Measurements from ENCODE around the gene SLMAP.

DNA sequence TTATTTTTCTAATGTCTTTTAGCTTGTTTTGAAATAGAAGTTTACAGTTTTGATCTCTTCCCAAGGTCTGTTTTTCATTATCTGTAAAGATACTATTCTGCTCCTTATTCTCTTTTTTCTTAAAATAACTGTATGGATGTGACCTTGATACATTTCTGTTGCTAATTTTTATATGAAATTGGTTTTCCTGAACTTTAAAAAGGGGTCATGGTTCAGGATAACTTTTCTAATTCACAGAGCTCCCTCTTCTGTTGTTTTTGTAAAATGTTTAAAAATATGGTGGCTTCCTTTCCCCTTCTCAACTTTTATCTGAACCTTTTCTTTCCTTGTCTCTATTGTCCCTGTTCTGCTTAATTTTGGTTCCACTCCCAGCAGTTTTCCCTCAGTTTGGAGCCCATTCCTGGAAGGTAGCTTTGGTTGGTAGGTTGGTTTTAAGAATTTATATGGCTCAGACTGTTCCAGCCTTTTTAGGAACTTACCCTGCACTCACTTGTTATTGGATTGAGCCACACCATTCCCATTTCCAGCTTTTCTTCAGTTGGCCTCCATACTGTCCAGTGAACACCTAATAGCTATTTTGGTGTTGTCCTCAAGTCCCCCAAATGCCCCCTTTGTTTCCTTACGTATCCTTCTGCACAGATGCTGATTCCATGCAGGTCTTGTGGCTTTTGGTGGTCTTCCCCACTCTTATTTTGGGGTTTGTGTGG is 70.3 kb downstream of the SLMAP start:
- TF ChIP-seq CTCF (IDR thresholded peaks at IDR 0.05), result no peak
- no peak for TF ChIP-seq POLR2AphosphoS5 (IDR thresholded peaks at IDR 0.05)

Measured in prostate gland (tissue), 2 donors.